H1 (cell line): ENCODE results near the gene C14orf132. TPM values are rescaled to one million over a fixed set of nuclear protein-coding genes. Genes with fewer than 3 reads are reported as not detected.

Source experiments
- CTCF ChIA-PET: fragments of 300-600 bp; sonication (Branson Sonifier 250); formaldehyde crosslinking; loops from one replicate; lab custom pipeline; 2021; ENCODE audit not compliant: partially characterized antibody; lab: Charles Lee
- POLR2A ChIA-PET: fragments of 300-600 bp; sonication (Branson Sonifier 250); formaldehyde crosslinking; loops from one replicate; lab custom pipeline; 2021; ENCODE audit warnings: inconsistent platforms; ENCODE audit not compliant: partially characterized antibody; lab: Charles Lee
- DNase-seq, 2 experiments: peaks; one replicate each; pipeline versions ENCODE4 v3.0.0 to v3.0.0-alpha.2; 2010 to 2022; ENCODE audit warnings: low spot score in 2 of 2, low read depth in 1 of 2, mixed read lengths in 1 of 2
- FAIRE-seq: peaks from 2 replicates; lab custom pipeline; 2011; peaks lifted over from hg19 to GRCh38; lab: Jason Lieb, UNC
- H2AFZ ChIP-seq: 2 replicates; pipeline ENCODE4 v1.8.1; 2012; ENCODE audit warnings: low read length, inconsistent platforms
- H2AK5ac ChIP-seq: 2 replicates; pipeline ENCODE4 v1.6.1; 2013; ENCODE audit warnings: low read depth, low read length
- H2BK120ac ChIP-seq: replicated peaks from 2 replicates; pipeline ENCODE3; 2013; ENCODE audit warnings: low read depth, low read length, inconsistent platforms
- H2BK12ac ChIP-seq: 2 replicates; pipeline ENCODE4 v1.6.1; 2013; ENCODE audit warnings: low read depth, low read length
- H2BK15ac ChIP-seq: 2 replicates; pipeline ENCODE4 v1.6.1; 2013; ENCODE audit warnings: low read length
- H2BK20ac ChIP-seq: 2 replicates; pipeline ENCODE4 v1.6.1; 2013; ENCODE audit warnings: low read length
- H2BK5ac ChIP-seq: 2 replicates; pipeline ENCODE4 v1.6.1; 2013; ENCODE audit warnings: low read depth, low read length
- H3K14ac ChIP-seq: 2 replicates; pipeline ENCODE4 v1.6.1; 2013; ENCODE audit warnings: inconsistent platforms; ENCODE audit not compliant: insufficient read length
- H3K18ac ChIP-seq: 2 replicates; pipeline ENCODE4 v1.6.1; 2013; ENCODE audit warnings: low read length; ENCODE audit errors: extremely low read depth
- H3K23ac ChIP-seq: 2 replicates; pipeline ENCODE4 v1.6.1; 2013; ENCODE audit warnings: inconsistent platforms; ENCODE audit not compliant: insufficient read length
- H3K23me2 ChIP-seq: 2 replicates; pipeline ENCODE4 v1.6.1; 2013; ENCODE audit warnings: low read depth, low read length
- H3K27ac ChIP-seq: 2 replicates; pipeline ENCODE4 v1.6.1; 2011; ENCODE audit warnings: low read depth, low read length, inconsistent platforms
- H3K27me3 ChIP-seq, 4 experiments: replicated peaks in 1 of 4; 1 replicate in 1 of 4; 2 replicates in 3 of 4; pipeline versions ENCODE4 v1.6.1 to v1.8.1; 2011 to 2013; ENCODE audit warnings: low read length in 3 of 4, mild to moderate bottlenecking in 3 of 4, inconsistent platforms in 2 of 4, mixed read lengths in 2 of 4, moderate library complexity in 1 of 4; ENCODE audit not compliant: control insufficient read depth in 3 of 4, insufficient read depth in 3 of 4; ENCODE audit errors: extremely low read depth in 1 of 4
- H3K36me3 ChIP-seq, 4 experiments: 2 replicates each; pipeline versions ENCODE4 v1.6.1 to v1.8.1; 2011 to 2013; ENCODE audit warnings: mild to moderate bottlenecking in 4 of 4, low read length in 3 of 4, moderate library complexity in 2 of 4, control low read depth in 1 of 4, inconsistent platforms in 1 of 4; ENCODE audit not compliant: insufficient read depth in 4 of 4, control insufficient read depth in 2 of 4
- H3K4ac ChIP-seq: replicated peaks from 2 replicates; pipeline ENCODE3; 2013; ENCODE audit warnings: low read length, low read depth, mixed read lengths, inconsistent platforms; ENCODE audit not compliant: insufficient read length
- H3K4me1 ChIP-seq, 4 experiments: replicated peaks in 1 of 4; 1 replicate in 1 of 4; 2 replicates in 3 of 4; pipeline versions ENCODE4 v1.6.1 to v1.8.1; 2011 to 2013; ENCODE audit warnings: low read length in 3 of 4, inconsistent platforms in 2 of 4, mixed read lengths in 1 of 4; ENCODE audit not compliant: insufficient read depth in 4 of 4, control insufficient read depth in 3 of 4
- H3K4me2 ChIP-seq, 2 experiments: 2 replicates each; pipeline versions ENCODE4 v1.6.1 to v1.8.1; 2011 to 2013; ENCODE audit warnings: low read depth in 2 of 2, low read length in 2 of 2, control low read depth in 1 of 2, inconsistent platforms in 1 of 2, mild to moderate bottlenecking in 1 of 2; ENCODE audit not compliant: insufficient read depth in 1 of 2
- H3K4me3 ChIP-seq, 4 experiments: fragments of 200-600, 300-600 bp in 1 of 4; sonication (generic), shearing (Covaris generic), sonication (Bioruptor Twin) in 1 of 4; 2 replicates each; pipeline versions ENCODE4 v1.5.1 to v1.8.1; 2011 to 2016; ENCODE audit warnings: low read length in 4 of 4, low read depth in 3 of 4, control low read depth in 2 of 4, inconsistent platforms in 2 of 4, mild to moderate bottlenecking in 2 of 4, mixed read lengths in 1 of 4, moderate library complexity in 1 of 4; ENCODE audit not compliant: insufficient read depth in 2 of 4; ENCODE audit errors: extremely low read depth in 1 of 4
- H3K56ac ChIP-seq: replicated peaks from 2 replicates; pipeline ENCODE3; 2013; ENCODE audit warnings: low read depth, mild to moderate bottlenecking, mixed read lengths, low read length, inconsistent platforms; ENCODE audit not compliant: insufficient read length
- H3K79me1 ChIP-seq: 2 replicates; pipeline ENCODE4 v1.6.1; 2013; ENCODE audit warnings: low read depth, low read length, control low read depth
- H3K79me2 ChIP-seq, 2 experiments: 2 replicates each; pipeline versions ENCODE4 v1.6.1 to v1.8.1; 2012 to 2013; ENCODE audit warnings: low read length in 2 of 2, mild to moderate bottlenecking in 2 of 2, inconsistent platforms in 1 of 2; ENCODE audit not compliant: insufficient read depth in 2 of 2, control insufficient read depth in 1 of 2
- H3K9ac ChIP-seq, 4 experiments: replicated peaks in 1 of 4; 1 replicate in 1 of 4; 2 replicates in 3 of 4; pipeline versions ENCODE4 v1.6.1 to v1.8.1; 2011 to 2013; ENCODE audit warnings: low read depth in 3 of 4, low read length in 3 of 4, control low read depth in 2 of 4, mild to moderate bottlenecking in 2 of 4, moderate library complexity in 2 of 4, inconsistent platforms in 1 of 4; ENCODE audit errors: extremely low read depth in 1 of 4
- H3K9me3 ChIP-seq, 2 experiments: 2 replicates each; pipeline versions ENCODE4 v1.6.1 to v1.8.1; 2012 to 2013; ENCODE audit warnings: mild to moderate bottlenecking in 2 of 2, moderate library complexity in 2 of 2, control low read depth in 1 of 2, inconsistent platforms in 1 of 2, low read depth in 1 of 2, low read length in 1 of 2, mixed read lengths in 1 of 2; ENCODE audit not compliant: insufficient read depth in 2 of 2
- H4K20me1 ChIP-seq, 2 experiments: replicated peaks in 1 of 2; 2 replicates each; pipeline versions ENCODE3 to v1.8.1; 2011 to 2013; ENCODE audit warnings: inconsistent platforms in 2 of 2, low read length in 2 of 2, mild to moderate bottlenecking in 1 of 2; ENCODE audit not compliant: insufficient read depth in 2 of 2, control insufficient read depth in 1 of 2
- H4K5ac ChIP-seq: 2 replicates; pipeline ENCODE4 v1.6.1; 2013; ENCODE audit warnings: low read length, low read depth, mixed read lengths, inconsistent platforms; ENCODE audit not compliant: insufficient read length
- H4K8ac ChIP-seq: 2 replicates; pipeline ENCODE4 v1.8.0; 2013; ENCODE audit warnings: mild to moderate bottlenecking, moderate library complexity, low read length, inconsistent platforms; ENCODE audit not compliant: insufficient read depth; ENCODE audit errors: extremely low read depth
- H4K91ac ChIP-seq: replicated peaks from 2 replicates; pipeline ENCODE3; 2013; ENCODE audit warnings: low read length, mixed read lengths, inconsistent platforms; ENCODE audit not compliant: insufficient read length
- CHD2 ChIP-seq: IDR thresholded peaks from 2 replicates; pipeline ENCODE4 v1.6.1; 2012; ENCODE audit warnings: low read length, improper control_type of control experiment
- CREB1 ChIP-seq: IDR thresholded peaks from 2 replicates; pipeline ENCODE4 v1.6.1; 2012; ENCODE audit warnings: inconsistent platforms
- RNF2 ChIP-seq: fragments of 200-900, 300-1000 bp; sonication (generic); IDR thresholded peaks from 2 replicates; pipeline ENCODE4 v1.7.1; 2016; ENCODE audit warnings: borderline replicate concordance, low read depth, mild to moderate bottlenecking, antibody characterized with exemption, low read length; ENCODE audit not compliant: poor library complexity, severe bottlenecking; ENCODE audit errors: missing control alignments
- SIX5 ChIP-seq: IDR thresholded peaks from 2 replicates; pipeline ENCODE4 v1.6.1; 2011; ENCODE audit warnings: mild to moderate bottlenecking, low read depth, low read length
- polyA plus RNA-seq, 7 experiments: library from polyadenylated mRNA; depleted of rRNA in 3 of 7; stranded (reverse) in 5 of 7; unstranded in 2 of 7; fragments of >200 nt in 5 of 7; fragments of 200-250 nt in 2 of 7; gene quantifications; 1 replicate in 5 of 7; 2 replicates in 1 of 7; 4 replicates in 1 of 7; pipeline versions ENCODE4 v1.2.1 to v1.2.3, GENCODE V29; 2011 to 2013; ENCODE audit warnings: missing spikeins in 2 of 7, mixed read lengths in 2 of 7
- total RNA-seq: library from RNA; stranded (reverse); fragmentation: NEBNext Ultra II Directional; extraction: Animal tissue kit (Norgen Biotek cat#: 25700); gene quantifications from 2 replicates; pipeline ENCODE4 v1.2.1, GENCODE V29; 2021

C14orf132 gene
- total and polyA plus RNA-seq, 2 of the 8 experiments (the other 6 are each of a cell fraction or from before 2014, with no cell fraction given), result 11.7 to 32.5 TPM

GRCh38 chr14:96011607-96012006 is 27.6 kb upstream of the C14orf132 start:
- Histone ChIP-seq H2BK15ac (no peak overlapping the region), H3K18ac (no peak overlapping the region), H4K20me1 (no peaks in the 10 kb centered on the region), H3K56ac (no peak overlapping the region), H2BK5ac (no peak overlapping the region), H3K23me2 (no peaks in the 10 kb centered on the region), H2AK5ac (no peak overlapping the region), H3K36me3 (no peaks in the 10 kb centered on the region; a peak in 1 of 8 replicates), H2BK20ac (no peak overlapping the region), H4K91ac (no peak overlapping the region), H3K4me3 (no peak overlapping the region), H3K9me3 (peaks cover 16 to 21% of the 10 kb centered on the region in 2 experiments), H3K79me2 (no peaks in the 10 kb centered on the region), H2BK120ac (no peak overlapping the region), H2BK12ac (no peak overlapping the region), H3K27me3 (no peaks in the 10 kb centered on the region), H3K79me1 (no peaks in the 10 kb centered on the region), H3K4me2 (no peak overlapping the region), H3K9ac (no peak overlapping the region), H3K4ac (no peak overlapping the region), H4K8ac (no peak overlapping the region), H4K5ac (no peak overlapping the region), H3K14ac (no peak overlapping the region), H2AFZ (no peak overlapping the region), H3K4me1 (no peaks in the 10 kb centered on the region), H3K23ac (no peak overlapping the region), H3K27ac (no peak overlapping the region)
- FAIRE-seq, result no peak
- POLR2A ChIA-PET, result no interaction called here
- CTCF ChIA-PET, result interaction anchor here (0.6 to 2.0 kb wide), 6 partner anchors 10 to 41 kb away, joined by 3 to 6 read pairs (median 3); no protein-coding TSS in a partner anchor
- no peak for TF ChIP-seq CREB1
- no peak for TF ChIP-seq RNF2
- TF ChIP-seq SIX5, result no peak
- no peak for TF ChIP-seq CHD2
- DNase-seq, result no peak
